GM12872 (cell line): Measurements from ENCODE around the gene KCNMB1.

Experiments used
- CTCF ChIP-seq: IDR thresholded peaks from 3 replicates; pipeline ENCODE4 v1.5.1; 2011; ENCODE audit warnings: low read depth, mild to moderate bottlenecking, low read length, moderate library complexity; ENCODE audit not compliant: insufficient read depth

KCNMB1 gene

GRCh38 chr5:170388818-170389549 lies at the start of gene KCNMB1:
TSS of gene KCNMB1 (minus strand) at chr5:170389367. CDS start at chr5:170385447, 3,920 bp downstream.
- TF ChIP-seq CTCF, result no peak

GRCh38 chr5:170438581-170438980 lies 49.4 kb upstream of the KCNMB1 start:
- TF ChIP-seq CTCF, result no peak

- no peak for TF ChIP-seq CTCF
Observed at GRCh38 chr5:170437621-170438375, 48.6 kb upstream of the KCNMB1 start.

GRCh38 chr5:170436335-170436734 lies 47.2 kb upstream of the KCNMB1 start:
- TF ChIP-seq CTCF, result no peak

- peak; percentile 98 for TF ChIP-seq CTCF
Observed at GRCh38 chr5:170434966-170435605, 45.9 kb upstream of the KCNMB1 start.

- no peak for TF ChIP-seq CTCF
Observed at GRCh38 chr5:170432669-170433068, 43.5 kb upstream of the KCNMB1 start.

- no peak for TF ChIP-seq CTCF
Observed at GRCh38 chr5:170431571-170431970, 42.4 kb upstream of the KCNMB1 start.
